Activated CD4-positive, CD25-positive, alpha-beta regulatory T cell treated with anti-CD3 and anti-CD28 coated beads, Interleukin-2, amount 50 U/mL, for 16 hours (primary cell): ENCODE measurements around the gene TAB3.

Experiments
- DNase-seq: peaks from one replicate; pipeline ENCODE4 v3.0.0-alpha.2; 2020; ENCODE audit warnings: low read depth, low spot score

TAB3 gene, protein sequence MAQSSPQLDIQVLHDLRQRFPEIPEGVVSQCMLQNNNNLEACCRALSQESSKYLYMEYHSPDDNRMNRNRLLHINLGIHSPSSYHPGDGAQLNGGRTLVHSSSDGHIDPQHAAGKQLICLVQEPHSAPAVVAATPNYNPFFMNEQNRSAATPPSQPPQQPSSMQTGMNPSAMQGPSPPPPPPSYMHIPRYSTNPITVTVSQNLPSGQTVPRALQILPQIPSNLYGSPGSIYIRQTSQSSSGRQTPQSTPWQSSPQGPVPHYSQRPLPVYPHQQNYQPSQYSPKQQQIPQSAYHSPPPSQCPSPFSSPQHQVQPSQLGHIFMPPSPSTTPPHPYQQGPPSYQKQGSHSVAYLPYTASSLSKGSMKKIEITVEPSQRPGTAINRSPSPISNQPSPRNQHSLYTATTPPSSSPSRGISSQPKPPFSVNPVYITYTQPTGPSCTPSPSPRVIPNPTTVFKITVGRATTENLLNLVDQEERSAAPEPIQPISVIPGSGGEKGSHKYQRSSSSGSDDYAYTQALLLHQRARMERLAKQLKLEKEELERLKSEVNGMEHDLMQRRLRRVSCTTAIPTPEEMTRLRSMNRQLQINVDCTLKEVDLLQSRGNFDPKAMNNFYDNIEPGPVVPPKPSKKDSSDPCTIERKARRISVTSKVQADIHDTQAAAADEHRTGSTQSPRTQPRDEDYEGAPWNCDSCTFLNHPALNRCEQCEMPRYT

GRCh38 chrX:30889147-30890140 lies at the start of gene TAB3:
Gene TAB3, minus strand, starts transcription at chrX:30889254. Its CDS starts 29,666 bp downstream, at chrX:30859588.
- peak; percentile 83 for DNase-seq

DNA sequence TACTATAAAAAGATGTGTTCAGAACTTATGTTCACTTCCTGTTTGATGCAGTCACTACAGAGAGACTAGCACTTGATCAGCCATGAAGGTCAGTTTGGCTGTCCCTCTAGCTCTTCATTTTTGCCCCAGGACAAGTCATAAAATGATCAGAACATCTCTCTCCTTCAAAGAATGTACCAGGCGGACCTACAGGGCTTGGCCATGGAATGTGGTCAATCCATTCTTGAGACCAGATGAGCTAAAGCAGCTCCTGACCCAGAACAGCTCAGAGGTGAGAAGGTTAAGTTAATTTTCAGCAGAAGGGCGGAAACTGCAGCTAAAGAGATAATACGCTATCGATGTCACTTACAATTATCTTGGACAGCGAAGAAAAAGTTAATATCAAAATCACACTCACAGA lies 49.2 kb upstream of the TAB3 start:
- no peak for DNase-seq

- no peak for DNase-seq
Observed at GRCh38 chrX:30935985-30936384, 46.9 kb upstream of the TAB3 start.

GRCh38 chrX:30931920-30932319 lies 42.9 kb upstream of the TAB3 start:
- DNase-seq = no peak

- DNase-seq = no peak
Observed at GRCh38 chrX:30930679-30931078, 41.6 kb upstream of the TAB3 start.

DNA sequence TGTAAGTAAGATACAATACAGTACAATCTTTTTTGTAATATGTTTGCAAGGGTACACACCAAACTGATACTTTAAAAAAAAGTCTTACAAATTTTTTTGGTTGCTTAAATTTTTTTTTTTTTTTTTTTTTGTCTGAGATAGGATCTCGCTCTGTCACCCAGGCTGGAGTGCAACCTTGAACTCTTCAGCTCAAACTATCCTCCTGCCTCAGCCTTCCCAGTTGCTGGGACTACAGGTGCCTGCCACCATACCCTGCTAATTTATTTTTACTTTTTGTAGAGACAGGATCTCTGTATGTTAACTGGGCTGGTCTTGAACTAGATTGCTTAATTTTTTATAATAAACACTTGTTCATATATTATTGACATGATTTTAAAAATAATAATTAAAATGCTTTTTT lies 41.1 kb upstream of the TAB3 start:
- DNase-seq = no peak

DNA sequence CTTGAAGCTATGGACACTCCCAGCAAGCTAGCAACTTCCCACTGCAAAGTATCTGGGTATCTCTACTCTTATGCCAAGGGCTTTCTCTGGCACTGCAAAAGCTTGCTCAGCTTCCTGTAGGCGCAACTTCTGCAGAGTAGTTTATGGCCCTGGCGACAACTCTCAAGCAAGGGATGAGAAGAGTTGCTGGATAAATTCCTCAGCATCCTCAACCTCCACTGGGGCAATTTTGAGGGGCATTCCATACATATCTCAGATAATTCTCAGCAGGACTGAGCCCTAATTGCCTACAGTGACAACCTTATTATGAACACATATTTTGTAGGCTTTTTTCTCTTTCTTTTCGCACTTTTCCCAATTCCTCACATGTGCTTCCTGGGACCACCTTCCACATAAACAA lies 31.2 kb upstream of the TAB3 start:
- DNase-seq = no peak

DNA sequence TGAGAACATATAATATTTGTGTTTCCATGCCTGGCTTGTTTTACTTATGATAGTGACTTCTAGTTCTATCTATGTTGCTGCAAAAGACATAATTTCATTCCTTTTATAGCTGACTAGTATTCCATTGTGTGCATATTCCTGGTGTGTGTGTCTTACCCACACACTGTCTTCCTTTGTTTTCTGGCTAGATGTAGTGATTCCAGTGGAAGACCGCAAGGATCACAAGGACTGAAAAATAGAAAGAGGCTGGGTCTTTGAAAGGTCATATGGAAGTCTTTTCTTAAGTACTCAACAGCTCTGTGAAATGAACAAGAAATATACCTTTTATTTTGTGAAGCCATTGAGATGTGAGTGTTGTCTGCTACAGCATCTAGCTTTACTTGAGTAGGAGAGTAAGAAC lies 29.4 kb upstream of the TAB3 start:
- DNase-seq = no peak

- no peak for DNase-seq
Observed at GRCh38 chrX:30913492-30913891, 24.4 kb upstream of the TAB3 start.

- DNase-seq = no peak
Observed at GRCh38 chrX:30910124-30910860, 21.2 kb upstream of the TAB3 start.

DNA sequence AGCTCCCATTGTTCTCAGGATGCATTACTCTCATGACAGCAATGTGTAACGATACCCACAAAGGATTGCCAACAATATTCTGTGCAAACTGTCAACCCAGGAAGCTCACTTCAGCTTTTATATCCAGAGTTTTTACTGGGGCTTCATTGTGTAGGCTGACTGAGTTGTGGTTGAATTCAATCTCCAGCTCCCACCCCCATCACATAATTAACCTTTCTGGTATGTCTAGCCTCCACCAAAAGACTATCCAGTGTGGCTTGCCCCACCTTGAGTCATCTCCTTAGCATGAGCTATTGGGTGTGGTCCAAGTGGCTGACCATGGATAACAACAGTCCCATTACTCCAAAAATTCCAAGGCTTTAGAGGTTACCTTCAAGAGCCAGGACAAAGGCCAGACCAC lies 17.7 kb upstream of the TAB3 start:
- DNase-seq = no peak

GRCh38 chrX:30905321-30905720 lies 16.3 kb upstream of the TAB3 start:
- no peak for DNase-seq

- DNase-seq = no peak
Observed at GRCh38 chrX:30904632-30905031, 15.6 kb upstream of the TAB3 start.

DNA sequence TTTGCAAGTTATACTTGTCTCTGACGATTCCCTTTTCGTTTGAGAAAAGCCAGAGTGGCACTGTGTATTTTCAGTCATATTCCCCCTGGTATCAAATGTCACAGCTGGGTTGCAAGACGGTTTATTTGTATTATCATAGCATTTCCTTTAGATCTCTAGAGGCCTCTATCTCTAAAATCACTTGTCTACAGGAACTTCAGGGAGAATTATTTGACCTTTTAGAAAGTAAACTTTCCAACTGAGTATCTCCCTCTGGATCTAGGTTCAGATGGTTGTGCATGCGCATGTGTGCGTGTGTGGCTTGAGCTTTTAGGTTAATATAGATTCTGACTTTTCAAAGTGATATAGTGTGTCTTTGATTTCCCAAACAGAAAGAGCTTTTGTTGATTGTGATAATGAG lies 15.1 kb upstream of the TAB3 start:
- DNase-seq = no peak

DNA sequence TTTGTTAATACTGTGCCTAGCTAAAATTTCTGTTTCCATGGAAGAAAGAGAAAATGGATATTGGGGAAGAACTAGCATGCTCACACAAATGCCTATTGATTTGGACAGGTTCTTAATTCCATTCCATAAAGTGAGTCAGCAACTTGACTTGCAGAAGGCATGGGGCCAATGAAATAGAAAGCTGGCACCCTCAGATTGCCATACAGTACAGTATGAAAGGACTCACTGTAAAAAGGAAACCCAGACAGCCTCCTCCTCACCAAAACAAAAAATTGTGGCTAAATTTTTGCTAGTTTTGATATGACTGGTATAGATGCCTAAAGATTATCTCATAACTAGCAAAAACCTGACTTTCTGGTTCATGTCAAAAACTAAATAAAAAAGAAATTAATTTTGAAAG lies 11.2 kb upstream of the TAB3 start:
- DNase-seq = no peak

DNA sequence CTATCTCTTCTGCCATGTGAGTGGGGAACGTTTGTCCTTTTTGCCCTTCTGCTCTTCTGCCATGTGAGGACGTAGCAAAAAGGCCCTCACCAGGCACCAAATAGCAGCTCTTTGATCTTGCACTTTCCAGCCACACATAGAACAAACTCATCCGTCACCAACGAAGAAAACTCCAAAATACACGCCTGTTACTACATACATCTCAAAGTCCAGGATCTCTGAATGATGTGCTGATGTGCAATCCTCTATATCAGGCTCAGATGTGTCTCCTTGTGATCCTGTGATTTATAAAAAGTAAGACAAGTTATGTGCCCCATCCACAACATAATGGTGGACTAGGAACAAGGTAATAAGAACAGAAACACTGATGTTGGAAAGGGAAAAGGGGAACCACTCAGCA lies 9.8 kb upstream of the TAB3 start:
- DNase-seq = no peak

DNA sequence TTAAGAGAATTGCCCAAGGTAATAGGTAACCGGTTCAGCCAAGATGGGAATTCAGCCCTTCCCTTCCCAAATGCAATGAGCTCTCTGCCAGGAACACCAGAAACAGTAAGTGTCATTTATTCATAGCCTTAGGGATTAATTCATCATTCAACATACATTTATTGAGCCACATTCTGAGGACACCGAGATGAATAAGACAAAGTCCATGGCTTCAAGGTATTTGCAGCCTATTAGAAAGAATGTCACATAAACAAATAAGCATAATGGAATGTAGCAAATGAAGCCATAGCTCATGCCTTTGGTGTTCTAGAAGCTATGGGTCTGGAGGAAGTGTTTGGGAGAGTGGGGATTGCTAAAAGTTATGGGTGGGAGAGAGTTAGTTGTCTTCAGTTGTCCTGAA lies 6.3 kb upstream of the TAB3 start:
- no peak for DNase-seq

GRCh38 chrX:30893206-30893605 lies 4.2 kb upstream of the TAB3 start:
- no peak for DNase-seq

GRCh38 chrX:30892591-30892990 lies 3.5 kb upstream of the TAB3 start:
- no peak for DNase-seq

- no peak for DNase-seq
Observed at GRCh38 chrX:30888526-30889146, 418 bp downstream of the TAB3 start.

GRCh38 chrX:30887721-30888120 lies 1.3 kb downstream of the TAB3 start:
- no peak for DNase-seq
